ENCODE measurements around the gene ATXN7. TPM values are rescaled to one million over a fixed set of nuclear protein-coding genes. Genes with fewer than 3 reads are reported as not detected.

ATXN7 gene
- polyA plus RNA-seq, 1 donor from 2014 or later: 6.7 TPM

GRCh38 chr3:63853106-63853505, 10.6 kb upstream of the ATXN7 start:
- H3K27ac ChIP-seq (ENCODE audit: low read length): no peak overlapping the region
- H3K9me3 ChIP-seq (ENCODE audit: low read length): no peaks in the 10 kb centered on the region
- TF ChIP-seq EP300 (conservative IDR thresholded peaks at IDR 0.05; ENCODE audit: poor library complexity, severe bottlenecking) (no peak), TAF1 (IDR thresholded peaks at IDR 0.05; ENCODE audit: low read depth) (no peak), SMC3 (conservative IDR thresholded peaks at IDR 0.05; ENCODE audit: poor library complexity) (no peak), MXI1 (conservative IDR thresholded peaks at IDR 0.05; ENCODE audit: poor library complexity, severe bottlenecking) (no peak), POLR2AphosphoS5 (IDR thresholded peaks at IDR 0.05) (no peak), CTCF (IDR thresholded peaks at IDR 0.05; ENCODE audit: poor library complexity, severe bottlenecking) (no peak), RAD21 (conservative IDR thresholded peaks at IDR 0.05) (no peak), EZH2 (IDR thresholded peaks at IDR 0.05; ENCODE audit: borderline replicate concordance, insufficient read depth, low read length, poor library complexity, severe bottlenecking) (no peak)
- TF ChIP-seq, protein P1, sequence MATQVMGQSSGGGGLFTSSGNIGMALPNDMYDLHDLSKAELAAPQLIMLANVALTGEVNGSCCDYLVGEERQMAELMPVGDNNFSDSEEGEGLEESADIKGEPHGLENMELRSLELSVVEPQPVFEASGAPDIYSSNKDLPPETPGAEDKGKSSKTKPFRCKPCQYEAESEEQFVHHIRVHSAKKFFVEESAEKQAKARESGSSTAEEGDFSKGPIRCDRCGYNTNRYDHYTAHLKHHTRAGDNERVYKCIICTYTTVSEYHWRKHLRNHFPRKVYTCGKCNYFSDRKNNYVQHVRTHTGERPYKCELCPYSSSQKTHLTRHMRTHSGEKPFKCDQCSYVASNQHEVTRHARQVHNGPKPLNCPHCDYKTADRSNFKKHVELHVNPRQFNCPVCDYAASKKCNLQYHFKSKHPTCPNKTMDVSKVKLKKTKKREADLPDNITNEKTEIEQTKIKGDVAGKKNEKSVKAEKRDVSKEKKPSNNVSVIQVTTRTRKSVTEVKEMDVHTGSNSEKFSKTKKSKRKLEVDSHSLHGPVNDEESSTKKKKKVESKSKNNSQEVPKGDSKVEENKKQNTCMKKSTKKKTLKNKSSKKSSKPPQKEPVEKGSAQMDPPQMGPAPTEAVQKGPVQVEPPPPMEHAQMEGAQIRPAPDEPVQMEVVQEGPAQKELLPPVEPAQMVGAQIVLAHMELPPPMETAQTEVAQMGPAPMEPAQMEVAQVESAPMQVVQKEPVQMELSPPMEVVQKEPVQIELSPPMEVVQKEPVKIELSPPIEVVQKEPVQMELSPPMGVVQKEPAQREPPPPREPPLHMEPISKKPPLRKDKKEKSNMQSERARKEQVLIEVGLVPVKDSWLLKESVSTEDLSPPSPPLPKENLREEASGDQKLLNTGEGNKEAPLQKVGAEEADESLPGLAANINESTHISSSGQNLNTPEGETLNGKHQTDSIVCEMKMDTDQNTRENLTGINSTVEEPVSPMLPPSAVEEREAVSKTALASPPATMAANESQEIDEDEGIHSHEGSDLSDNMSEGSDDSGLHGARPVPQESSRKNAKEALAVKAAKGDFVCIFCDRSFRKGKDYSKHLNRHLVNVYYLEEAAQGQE (IDR thresholded peaks at IDR 0.05; ENCODE audit: borderline replicate concordance): no peak
- no peak overlapping the region for H3K4me3 ChIP-seq (ENCODE audit: low read length)
- H3K36me3 ChIP-seq (ENCODE audit: insufficient read depth, low read length): no peaks in the 10 kb centered on the region
- H4K20me1 ChIP-seq (ENCODE audit: insufficient read depth): no peaks in the 10 kb centered on the region
- H3K79me2 ChIP-seq (replicated peaks; ENCODE audit: insufficient read depth, low read length): peaks cover 3% of the 10 kb centered on the region
- H3K9ac ChIP-seq (ENCODE audit: low read length): no peak overlapping the region
- H3K9me2 ChIP-seq (ENCODE audit: insufficient read depth, low read length): no peaks in the 10 kb centered on the region
- H2AFZ ChIP-seq (ENCODE audit: low read depth, low read length): no peak overlapping the region
- no peaks in the 10 kb centered on the region for H3K27me3 ChIP-seq (ENCODE audit: insufficient read depth, low read depth, low read length)
- no peak overlapping the region for H3K4me2 ChIP-seq (ENCODE audit: low read length)
- no peaks in the 10 kb centered on the region for H3F3A ChIP-seq (ENCODE audit: insufficient read depth, low read length, poor library complexity, severe bottlenecking)

GRCh38 chr3:63855333-63855940, 8.2 kb upstream of the ATXN7 start:
- Histone ChIP-seq H3K27ac (ENCODE audit: low read length) (no peak overlapping the region), H3K27me3 (ENCODE audit: insufficient read depth, low read depth, low read length) (no peaks in the 10 kb centered on the region), H3K9ac (ENCODE audit: low read length) (no peak overlapping the region), H3F3A (ENCODE audit: insufficient read depth, low read length, poor library complexity, severe bottlenecking) (no peaks in the 10 kb centered on the region), H3K9me3 (ENCODE audit: low read length) (no peaks in the 10 kb centered on the region), H3K4me2 (ENCODE audit: low read length) (no peak overlapping the region), H4K20me1 (ENCODE audit: insufficient read depth) (no peaks in the 10 kb centered on the region), H3K79me2 (replicated peaks; ENCODE audit: insufficient read depth, low read length) (peaks cover 3% of the 10 kb centered on the region), H3K36me3 (ENCODE audit: insufficient read depth, low read length) (no peaks in the 10 kb centered on the region), H3K4me3 (ENCODE audit: low read length) (no peak overlapping the region), H2AFZ (ENCODE audit: low read depth, low read length) (no peak overlapping the region), H3K9me2 (ENCODE audit: insufficient read depth, low read length) (no peaks in the 10 kb centered on the region)
- TF ChIP-seq SMC3 (conservative IDR thresholded peaks at IDR 0.05; ENCODE audit: poor library complexity) (no peak), MXI1 (conservative IDR thresholded peaks at IDR 0.05; ENCODE audit: poor library complexity, severe bottlenecking) (no peak)
